WI38 (cell line): Measurements from ENCODE around the gene RNF207.

Source experiments
- H3K4me3 ChIP-seq: 2 replicates; pipeline ENCODE4 v1.5.1; 2011; ENCODE audit warnings: low read depth, mild to moderate bottlenecking, control low read depth, low read length
- CTCF ChIP-seq: IDR thresholded peaks from 2 replicates; pipeline ENCODE4 v1.5.1; 2012; ENCODE audit warnings: low read depth, mild to moderate bottlenecking, control low read depth, low read length

The RNF207 gene

GRCh38 chr1:6237093-6237492, 31.2 kb downstream of the RNF207 start:
- no peak for TF ChIP-seq CTCF

GRCh38 chr1:6239213-6239752, 33.4 kb downstream of the RNF207 start:
- H3K4me3 ChIP-seq, result no peak overlapping the region
- TF ChIP-seq CTCF, result no peak

More at GRCh38 chr1:6237093-6237492, 31.2 kb downstream of the RNF207 start:
- H3K4me3 ChIP-seq, result no peak overlapping the region

- no peak for TF ChIP-seq CTCF
- H3K4me3 ChIP-seq, result no peak overlapping the region
These were observed 34.2 kb downstream of the RNF207 start for GRCh38 chr1:6239950-6240768.

- no peak for TF ChIP-seq CTCF
- no peak overlapping the region for H3K4me3 ChIP-seq
These were observed 35.4 kb downstream of the RNF207 start for GRCh38 chr1:6241107-6241886.

- no peak overlapping the region for H3K4me3 ChIP-seq
- no peak for TF ChIP-seq CTCF
These were observed 36.2 kb downstream of the RNF207 start for GRCh38 chr1:6241887-6242740.

GRCh38 chr1:6243053-6243834, 37.3 kb downstream of the RNF207 start:
- H3K4me3 ChIP-seq, result no peak overlapping the region
- TF ChIP-seq CTCF, result no peak
